Measurements from ENCODE around the gene PER2. TPM values are rescaled to one million over a fixed set of nuclear protein-coding genes. Genes with fewer than 3 reads are reported as not detected.

Gene PER2
- total RNA-seq, 2 experiments from 2014 or later, result 8.4 to 18.6 TPM

- H3K4me2 ChIP-seq (ENCODE audit: low read length), result peak overlapping the region; percentile 86; the same call in 1 of the 2 replicates
- POLR2A ChIA-PET, result interaction anchor here (0.6 kb wide), 1 partner anchor 60 kb away, joined by 3 read pairs; no protein-coding TSS in a partner anchor
Measured at GRCh38 chr2:238286551-238286950, 1.9 kb downstream of the PER2 start.

GRCh38 chr2:238286095-238286494 is 2.3 kb downstream of the PER2 start:
- DNase-seq (ENCODE audit: low spot score), result no peak
- intact Hi-C loops (cut with micrococcal nuclease; ENCODE audit: unreplicated experiment), result no loop called here
- peaks cover 36% of the 10 kb centered on the region for H3K4me1 ChIP-seq (ENCODE audit: insufficient read depth, low read length, poor library complexity, severe bottlenecking)
- H2AFZ ChIP-seq (ENCODE audit: low read length), result no peak overlapping the region
- H4K20me1 ChIP-seq (ENCODE audit: insufficient read depth, low read length), result peaks cover 11% of the 10 kb centered on the region
- peaks cover 27% of the 10 kb centered on the region for H3K79me2 ChIP-seq (ENCODE audit: insufficient read depth, low read depth, low read length)
- peaks cover 7% of the 10 kb centered on the region; the same call in 1 of the 2 replicates for H3K36me3 ChIP-seq (ENCODE audit: insufficient read depth, low read length)
- ChIA-PET CTCF (ENCODE audit: unreplicated experiment) (interaction anchor here (1.2 kb wide), 1 partner anchor 10 kb away, joined by 3 read pairs; no protein-coding TSS in a partner anchor), POLR2A (no interaction called here)
- H3K9me2 ChIP-seq (ENCODE audit: insufficient read depth, low read length), result no peaks in the 10 kb centered on the region
- H3K9me3 ChIP-seq (ENCODE audit: low read length), result no peaks in the 10 kb centered on the region
- H3K27ac ChIP-seq (ENCODE audit: low read depth, low read length, poor library complexity, severe bottlenecking), result no peak overlapping the region
- BruUV-seq (replicated peaks), result no TSS peak
- TF ChIP-seq EZH2phosphoT487 (IDR thresholded peaks at IDR 0.05; ENCODE audit: borderline replicate concordance, low read depth, low read length), result no peak
- no peak for TF ChIP-seq CTCF (conservative IDR thresholded peaks at IDR 0.05; ENCODE audit: low read length)
- 0 out of 2 replicates have a peak overlapping the region, but pooled peaks have one; percentile 86 for H3K4me2 ChIP-seq (ENCODE audit: low read length)
- H3K4me3 ChIP-seq (ENCODE audit: low read depth, low read length, poor library complexity, severe bottlenecking), result no peak overlapping the region

More at GRCh38 chr2:238286551-238286950, 1.9 kb downstream of the PER2 start:
- Histone ChIP-seq H2AFZ (ENCODE audit: low read length) (no peak overlapping the region), H3K36me3 (ENCODE audit: insufficient read depth, low read length) (peaks cover 7% of the 10 kb centered on the region; the same call in 1 of the 2 replicates), H3K27ac (ENCODE audit: low read depth, low read length, poor library complexity, severe bottlenecking) (no peak overlapping the region), H3K4me3 (ENCODE audit: low read depth, low read length, poor library complexity, severe bottlenecking) (no peak overlapping the region), H3K9me3 (ENCODE audit: low read length) (no peaks in the 10 kb centered on the region), H4K20me1 (ENCODE audit: insufficient read depth, low read length) (peaks cover 11% of the 10 kb centered on the region), H3K4me1 (ENCODE audit: insufficient read depth, low read length, poor library complexity, severe bottlenecking) (peaks cover 36% of the 10 kb centered on the region), H3K79me2 (ENCODE audit: insufficient read depth, low read depth, low read length) (peaks cover 27% of the 10 kb centered on the region), H3K9me2 (ENCODE audit: insufficient read depth, low read length) (no peaks in the 10 kb centered on the region)
- TF ChIP-seq EZH2phosphoT487 (IDR thresholded peaks at IDR 0.05; ENCODE audit: borderline replicate concordance, low read depth, low read length) (no peak), CTCF (conservative IDR thresholded peaks at IDR 0.05; ENCODE audit: low read length) (no peak)
- CTCF ChIA-PET (ENCODE audit: unreplicated experiment), result no interaction called here
- BruUV-seq (replicated peaks), result no TSS peak
- intact Hi-C loops (cut with micrococcal nuclease; ENCODE audit: unreplicated experiment), result no loop called here
- no peak for DNase-seq (ENCODE audit: low spot score)

GRCh38 chr2:238285653-238286082 is 2.7 kb downstream of the PER2 start:
- CTCF ChIA-PET (ENCODE audit: unreplicated experiment), result interaction anchor here (1.2 kb wide), 1 partner anchor 10 kb away, joined by 3 read pairs; no protein-coding TSS in a partner anchor
- POLR2A ChIA-PET, result no interaction called here
- H3K9me3 ChIP-seq (ENCODE audit: low read length), result no peaks in the 10 kb centered on the region
- H3K9me2 ChIP-seq (ENCODE audit: insufficient read depth, low read length), result no peaks in the 10 kb centered on the region
- peaks cover 28% of the 10 kb centered on the region for H3K79me2 ChIP-seq (ENCODE audit: insufficient read depth, low read depth, low read length)
- DNase-seq (ENCODE audit: low spot score), result no peak
- H3K27ac ChIP-seq (ENCODE audit: low read depth, low read length, poor library complexity, severe bottlenecking), result no peak overlapping the region
- TF ChIP-seq CTCF (conservative IDR thresholded peaks at IDR 0.05; ENCODE audit: low read length), result no peak
- no peak for TF ChIP-seq EZH2phosphoT487 (IDR thresholded peaks at IDR 0.05; ENCODE audit: borderline replicate concordance, low read depth, low read length)
- BruUV-seq (replicated peaks), result no TSS peak
- H3K4me2 ChIP-seq (ENCODE audit: low read length), result no peak overlapping the region
- H3K36me3 ChIP-seq (ENCODE audit: insufficient read depth, low read length), result peaks cover 7% of the 10 kb centered on the region; the same call in 1 of the 2 replicates
- peaks cover 36% of the 10 kb centered on the region for H3K4me1 ChIP-seq (ENCODE audit: insufficient read depth, low read length, poor library complexity, severe bottlenecking)
- H4K20me1 ChIP-seq (ENCODE audit: insufficient read depth, low read length), result peaks cover 11% of the 10 kb centered on the region
- H3K4me3 ChIP-seq (ENCODE audit: low read depth, low read length, poor library complexity, severe bottlenecking), result no peak overlapping the region
- no peak overlapping the region for H2AFZ ChIP-seq (ENCODE audit: low read length)
- intact Hi-C loops (cut with micrococcal nuclease; ENCODE audit: unreplicated experiment), result no loop called here
